Activated T-cell treated with anti-CD3 and anti-CD28 coated beads for 48 hours (primary cell): Measurements from ENCODE around the gene ALKBH4.
"Not testable (repeated sequence)": the region's sequence is repeated elsewhere in the genome, so short reads cannot be mapped to it uniquely, and the experiment has no call there.

ENCODE experiments used
- DNase-seq: peaks from one replicate; pipeline ENCODE4 v3.0.0-alpha.2; 2020; ENCODE audit warnings: low read depth

The ALKBH4 gene

GRCh38 chr7:102427019-102427405, 37.7 kb downstream of the ALKBH4 start:
- no peak for DNase-seq

DNA sequence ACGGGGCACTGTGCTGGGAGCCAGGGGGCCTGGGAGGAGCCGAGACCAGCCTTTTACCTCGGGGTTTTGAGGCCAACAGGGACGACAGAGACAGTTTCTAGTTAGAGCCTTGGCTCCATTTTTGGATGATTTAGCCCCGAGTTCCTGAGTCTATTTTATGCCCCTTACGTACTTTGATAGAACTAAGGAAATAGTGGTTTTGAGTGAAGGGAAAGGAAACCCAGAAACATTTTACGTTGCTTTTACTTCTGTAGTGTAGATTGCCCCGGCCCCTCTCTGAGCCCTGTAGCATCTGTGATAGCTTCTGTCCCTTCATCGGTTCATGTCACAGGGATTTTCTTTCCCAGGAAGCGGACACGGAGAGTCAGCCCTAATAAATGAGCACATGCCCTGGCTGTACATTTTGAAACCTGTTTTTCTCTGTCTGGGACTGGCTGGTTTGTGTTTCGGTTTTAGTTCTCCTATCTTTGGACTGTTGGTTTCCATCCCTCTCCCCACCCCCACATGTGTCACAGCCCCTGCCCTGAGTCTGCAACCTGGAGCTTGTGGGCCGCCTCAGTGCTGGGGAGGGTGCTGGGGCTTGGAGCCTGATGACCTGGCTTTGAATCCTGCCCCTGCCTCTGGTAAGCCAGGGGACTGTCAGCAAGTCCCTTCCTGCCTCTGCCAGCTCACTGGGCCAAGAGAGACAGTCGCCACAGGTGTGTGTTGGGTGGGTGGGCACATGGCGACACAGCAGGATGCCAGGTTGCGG, 38.2 kb downstream of the ALKBH4 start:
- peak; percentile 72 for DNase-seq

GRCh38 chr7:102425639-102426267, 38.9 kb downstream of the ALKBH4 start:
- peak; percentile 72 for DNase-seq

DNA sequence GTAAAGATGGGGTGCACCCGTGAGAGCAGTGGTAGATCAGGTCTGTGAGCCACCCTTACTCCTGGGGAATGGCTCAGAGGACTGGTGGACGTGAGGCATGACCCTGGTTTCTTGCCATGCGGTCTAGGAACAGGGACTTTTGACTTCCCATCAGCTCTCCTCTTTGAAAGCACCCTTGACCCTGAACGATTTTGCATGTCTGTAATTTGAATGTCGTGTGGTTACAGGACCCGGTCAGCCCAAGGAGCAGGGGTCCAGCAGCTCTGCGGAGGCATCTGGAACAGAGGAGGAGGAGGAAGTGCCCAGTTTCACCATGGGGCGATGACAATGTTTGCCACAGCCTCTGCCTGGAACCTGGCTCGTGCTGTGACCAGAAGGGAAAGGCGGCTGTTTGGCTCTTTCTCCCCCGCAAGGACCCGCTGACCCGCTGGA, 39.9 kb downstream of the ALKBH4 start:
- DNase-seq, result no peak

- no peak for DNase-seq
These were observed 40.5 kb downstream of the ALKBH4 start for GRCh38 chr7:102424129-102424551.

GRCh38 chr7:102421706-102422240, 42.9 kb downstream of the ALKBH4 start:
- DNase-seq, result no peak

- no peak for DNase-seq
These were observed 46.1 kb downstream of the ALKBH4 start for GRCh38 chr7:102418592-102418991.

DNA sequence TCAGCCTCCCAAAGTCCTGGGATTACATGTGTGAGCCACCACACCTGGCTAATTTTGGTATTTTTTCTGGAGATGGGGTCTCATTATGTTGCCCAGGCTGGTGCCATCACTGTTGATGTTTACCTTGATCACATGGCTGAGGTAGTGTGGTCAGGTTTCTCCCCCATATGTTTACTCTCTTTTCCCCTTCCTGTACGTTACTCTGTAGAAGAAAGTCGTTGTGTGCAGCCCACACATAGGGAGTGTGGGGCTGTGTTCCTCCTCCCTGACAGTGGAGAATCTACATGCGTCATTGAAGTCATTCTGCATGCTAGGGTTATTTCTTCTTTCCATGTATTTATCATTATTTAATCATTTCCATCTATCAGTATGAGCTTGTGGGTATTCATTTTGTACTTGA, 47.6 kb downstream of the ALKBH4 start:
- no peak for DNase-seq

DNA sequence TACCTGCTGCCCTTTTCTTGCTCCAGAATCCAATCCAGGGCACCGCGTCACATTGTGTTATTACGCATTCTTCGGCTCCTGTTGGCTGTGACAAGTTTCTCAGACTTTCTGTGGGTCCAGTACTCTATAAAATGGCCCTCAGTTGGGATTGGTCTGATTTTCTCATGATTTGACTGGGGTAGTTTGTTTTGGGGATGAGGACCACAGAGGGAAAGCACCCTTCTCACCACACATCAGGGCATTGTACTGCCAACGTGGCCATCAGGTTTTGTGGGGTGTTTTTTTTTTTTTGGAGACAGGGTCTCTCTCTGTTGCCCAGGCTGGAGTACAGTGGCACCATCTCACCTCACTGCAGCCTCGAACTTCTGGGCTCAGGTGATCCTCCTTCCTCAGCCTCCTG, 48.3 kb downstream of the ALKBH4 start:
- DNase-seq, result no peak

DNA sequence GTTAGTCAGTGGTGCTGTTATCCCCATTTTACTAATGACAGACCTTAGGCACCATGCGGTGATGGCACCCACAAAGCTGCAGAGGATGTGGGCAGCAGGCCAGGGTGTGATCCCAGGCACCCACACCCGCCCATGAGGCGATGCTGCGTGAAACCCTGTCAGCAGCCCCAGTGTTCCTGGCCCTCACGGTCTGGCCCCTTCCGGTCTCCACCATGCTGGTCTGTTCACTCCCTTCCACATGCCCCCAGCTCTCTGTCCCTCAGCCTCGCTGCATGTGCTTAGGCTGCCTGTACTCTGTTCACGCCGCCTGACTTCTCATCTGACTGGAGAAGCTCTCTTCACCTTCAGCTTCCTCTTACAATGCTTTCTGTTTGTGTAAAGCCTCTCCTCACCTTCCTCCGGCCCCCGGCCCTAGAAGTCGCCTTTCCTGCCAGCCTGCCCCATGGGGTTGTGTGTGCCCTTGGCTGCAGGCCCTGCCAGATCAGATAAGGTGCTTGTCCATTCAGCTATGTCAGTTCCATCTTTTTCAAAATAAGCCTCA, 48.9 kb downstream of the ALKBH4 start:
- peak; percentile 62 for DNase-seq

DNA sequence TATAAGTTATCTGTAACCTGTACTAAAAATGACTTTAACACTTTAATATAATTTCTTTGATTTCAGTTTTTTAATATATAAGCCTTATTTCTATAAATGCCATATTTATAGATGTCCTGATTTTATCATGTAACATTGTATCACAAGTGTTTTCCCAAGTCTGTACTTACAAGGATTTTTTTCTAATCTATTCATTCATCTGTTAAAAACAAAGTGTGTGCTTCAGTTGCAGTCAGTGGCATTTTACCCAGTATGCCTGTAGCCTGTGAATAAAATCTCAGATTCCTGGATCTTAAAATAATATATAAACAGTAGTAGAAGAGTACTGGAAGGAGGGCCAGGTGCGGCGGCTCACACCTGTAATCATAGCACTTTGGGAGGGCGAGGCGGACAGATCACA, 51.1 kb downstream of the ALKBH4 start:
- DNase-seq, result no peak

GRCh38 chr7:102413091-102413490, 51.6 kb downstream of the ALKBH4 start:
- no peak for DNase-seq

- DNase-seq, result no peak
These were observed 52.1 kb downstream of the ALKBH4 start for GRCh38 chr7:102412548-102412947.

- no peak for DNase-seq
These were observed 53.7 kb downstream of the ALKBH4 start for GRCh38 chr7:102410918-102411317.

- no peak for DNase-seq
These were observed 54.5 kb downstream of the ALKBH4 start for GRCh38 chr7:102410123-102410522.

DNA sequence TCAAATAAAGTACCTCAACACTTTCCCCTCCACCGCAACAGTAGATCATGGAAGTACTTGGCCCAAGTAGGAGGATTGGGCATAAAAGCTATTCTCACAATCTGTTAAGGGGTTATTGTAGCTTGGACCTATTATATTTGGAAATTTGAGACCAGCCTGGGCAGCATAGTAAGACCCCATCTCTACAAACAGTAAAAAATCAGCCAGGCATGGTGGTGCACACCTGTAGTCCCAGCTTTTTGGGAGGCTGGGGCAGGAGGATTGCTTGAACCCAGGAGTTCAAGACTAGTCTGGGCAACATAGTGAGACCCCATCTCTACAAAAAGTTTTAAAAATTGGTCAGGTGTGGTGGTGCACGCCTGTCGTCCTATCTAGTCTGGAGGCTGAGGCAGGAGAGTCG, 55.3 kb downstream of the ALKBH4 start:
- DNase-seq, result no peak

GRCh38 chr7:102408530-102408929, 56.1 kb downstream of the ALKBH4 start:
- not testable (repeated sequence) for DNase-seq

- no peak for DNase-seq
These were observed 56.8 kb downstream of the ALKBH4 start for GRCh38 chr7:102407910-102408309.
